ENCODE results near the gene PHF21B. TPM values are rescaled to one million over a fixed set of nuclear protein-coding genes. Genes with fewer than 3 reads are reported as not detected.

The PHF21B gene
- total RNA-seq, 4 donors from 2014 or later = 0.17 to 0.62 TPM; not detected in 2

- H3K4me3 ChIP-seq (ENCODE audit: low read depth, poor library complexity, severe bottlenecking) = no peak overlapping the region
- intact Hi-C loops (cut with DNase I; ENCODE audit: low total_unique reads) = no loop called here
- no peak for DNase-seq (ENCODE audit: low spot score in 2 of 2)
- WGBS, 2 donors = 83 to 92% methylated on average over 20 to 21 of the region's 21 CpGs
- no peak for TF ChIP-seq CTCF (IDR thresholded peaks at IDR 0.05)
Observed at GRCh38 chr22:44950806-44951509, 58.8 kb downstream of the PHF21B start.

- WGBS, 2 donors = 87 to 88% methylated on average over 13 of the region's 13 CpGs
- DNase-seq (ENCODE audit: low spot score in 2 of 2) = no peak
- TF ChIP-seq CTCF (IDR thresholded peaks at IDR 0.05) (no peak), POLR2A (IDR thresholded peaks at IDR 0.05) (no peak)
- intact Hi-C loops (cut with DNase I; ENCODE audit: low total_unique reads) = no loop called here
- H3K4me3 ChIP-seq (ENCODE audit: low read depth, poor library complexity, severe bottlenecking) = no peak overlapping the region
Observed at GRCh38 chr22:44947846-44948245, 62.0 kb downstream of the PHF21B start.

GRCh38 chr22:44947049-44947448 lies 62.8 kb downstream of the PHF21B start:
- DNase-seq (ENCODE audit: low spot score in 2 of 2) = no peak
- WGBS, 2 donors = 82 to 86% methylated on average over 11 of the region's 11 CpGs
- intact Hi-C loops (cut with DNase I; ENCODE audit: low total_unique reads) = no loop called here
- no peak overlapping the region for H3K4me3 ChIP-seq (ENCODE audit: low read depth, poor library complexity, severe bottlenecking)
- no peak for TF ChIP-seq POLR2A (IDR thresholded peaks at IDR 0.05)
- TF ChIP-seq CTCF (IDR thresholded peaks at IDR 0.05) = no peak

- intact Hi-C loops (cut with DNase I; ENCODE audit: low total_unique reads) = no loop called here
- TF ChIP-seq POLR2A (IDR thresholded peaks at IDR 0.05) (no peak), CTCF (IDR thresholded peaks at IDR 0.05) (no peak)
- WGBS, 2 donors = 42 to 45% methylated on average over 14 to 17 of the region's 20 CpGs
- no peak for DNase-seq (ENCODE audit: low spot score in 2 of 2)
- H3K4me3 ChIP-seq (ENCODE audit: low read depth, poor library complexity, severe bottlenecking) = no peak overlapping the region
Observed at GRCh38 chr22:44944883-44945601, 64.8 kb downstream of the PHF21B start.

GRCh38 chr22:44943701-44944324 lies 66.0 kb downstream of the PHF21B start:
- intact Hi-C loops (cut with DNase I; ENCODE audit: low total_unique reads) = no loop called here
- H3K4me3 ChIP-seq (ENCODE audit: low read depth, poor library complexity, severe bottlenecking) = no peak overlapping the region
- no peak for TF ChIP-seq POLR2A (IDR thresholded peaks at IDR 0.05)
- no peak for TF ChIP-seq CTCF (IDR thresholded peaks at IDR 0.05)
- 80 to 82% methylated on average over 12 to 16 of the region's 17 CpGs for WGBS, 2 donors
- DNase-seq (ENCODE audit: low spot score in 2 of 2) = no peak
